HK-2 (cell line): ENCODE measurements around the gene MYLK.
"Not testable (repeated sequence)": the region's sequence is repeated elsewhere in the genome, so short reads cannot be mapped to it uniquely, and the experiment has no call there.

Experiments
- DNase-seq: peaks from one replicate; pipeline ENCODE4 v3.0.0-alpha.2; 2018; ENCODE audit not compliant: unreplicated experiment

The MYLK gene

GRCh38 chr3:123723522-123724168, 160.5 kb downstream of the MYLK start:
- DNase-seq = peak; percentile 62

DNA sequence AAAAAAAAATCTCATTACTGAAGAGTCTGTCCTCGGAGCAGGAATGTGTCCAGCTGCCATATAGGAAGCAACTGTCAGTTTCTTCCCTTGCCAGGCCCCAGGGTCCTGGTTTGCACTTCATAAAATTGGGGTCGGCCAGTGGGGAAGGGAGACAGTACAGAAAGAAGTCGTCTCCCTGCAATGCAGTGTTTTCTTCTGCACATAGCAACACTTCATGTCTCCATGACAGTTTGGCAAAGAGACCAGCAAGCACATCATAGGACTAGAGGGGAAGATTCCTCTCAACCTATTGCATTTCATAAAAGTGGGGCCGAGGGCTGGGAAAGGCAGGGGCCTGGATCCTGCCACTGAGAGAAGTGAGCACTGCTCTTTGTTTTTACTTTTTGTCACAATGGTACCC, 161.1 kb downstream of the MYLK start:
- DNase-seq = no peak

DNA sequence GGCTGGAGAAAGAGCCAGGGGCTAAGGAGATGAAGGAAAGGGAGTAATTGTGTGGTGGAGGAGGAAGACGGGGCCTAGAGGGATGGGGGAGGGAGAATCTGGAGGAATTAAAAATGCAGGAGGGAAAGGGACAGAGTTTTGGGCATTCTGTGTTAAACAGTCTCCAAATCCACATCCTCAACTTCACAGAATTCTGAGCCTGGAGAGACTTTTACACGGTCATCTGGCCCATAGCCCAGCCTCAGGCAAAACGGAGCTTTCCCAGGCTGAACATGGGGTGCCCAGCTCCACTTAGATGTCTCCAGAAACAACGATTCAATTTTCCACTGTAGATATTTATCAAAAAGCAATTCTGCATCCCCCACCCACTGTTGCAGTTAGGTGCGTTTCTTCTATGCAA, 161.7 kb downstream of the MYLK start:
- DNase-seq = no peak

GRCh38 chr3:123722021-123722420, 162.1 kb downstream of the MYLK start:
- DNase-seq = no peak

- not testable (repeated sequence) for DNase-seq
These were observed 162.9 kb downstream of the MYLK start for GRCh38 chr3:123721095-123721689.

- no peak for DNase-seq
These were observed 163.5 kb downstream of the MYLK start for GRCh38 chr3:123720638-123721037.

DNA sequence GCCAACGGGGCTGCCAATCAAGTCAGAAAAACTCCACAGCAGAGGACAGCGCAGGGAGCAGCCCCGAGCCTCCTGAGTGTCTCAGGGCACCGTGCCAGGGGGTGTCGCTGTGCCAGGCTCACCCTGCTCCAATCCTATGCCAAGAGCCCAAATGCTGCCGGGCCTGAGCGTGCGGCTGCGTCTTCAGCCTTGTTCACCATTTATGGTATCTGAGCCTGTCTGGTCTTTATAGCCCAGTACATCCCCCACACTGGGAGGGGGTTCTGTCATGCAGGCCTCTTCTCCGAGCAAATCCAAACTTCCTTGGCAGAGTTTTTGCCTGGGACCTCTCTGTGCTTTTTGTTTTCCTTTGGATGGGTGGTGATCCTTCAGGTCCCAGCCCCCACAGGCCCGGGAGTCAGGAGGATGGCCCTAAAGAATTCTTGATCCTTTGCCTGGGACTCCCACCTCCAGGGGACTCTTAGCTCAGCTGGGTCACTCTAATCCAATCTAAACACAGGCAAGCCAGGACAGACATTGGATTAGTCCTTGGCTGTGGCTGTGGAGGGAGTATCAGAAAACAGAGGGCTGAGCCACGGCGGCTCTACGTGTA, 164.2 kb downstream of the MYLK start:
- DNase-seq = no peak

- peak; percentile 69 for DNase-seq
These were observed 164.9 kb downstream of the MYLK start for GRCh38 chr3:123719061-123719756.

GRCh38 chr3:123718108-123718507, 166.0 kb downstream of the MYLK start:
- no peak for DNase-seq

DNA sequence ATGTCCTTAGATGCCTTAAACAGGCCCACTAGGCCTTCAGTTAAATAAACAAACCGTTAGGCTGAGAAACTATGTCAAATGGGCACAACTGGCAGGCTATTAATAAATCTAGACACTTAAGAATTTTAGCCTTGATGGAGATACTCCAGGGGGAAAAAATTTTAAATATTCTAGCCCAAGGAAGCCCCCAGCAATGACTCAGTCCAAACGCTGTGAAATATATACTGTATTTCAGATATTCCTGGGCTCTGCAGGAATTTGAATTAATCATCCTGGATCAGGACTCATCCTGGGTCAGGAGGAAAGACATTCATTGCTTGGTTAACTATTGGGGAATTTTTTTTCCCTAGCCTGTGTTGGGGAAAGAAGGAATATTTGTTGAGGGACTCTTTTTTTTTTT, 166.7 kb downstream of the MYLK start:
- not testable (repeated sequence) for DNase-seq

GRCh38 chr3:123716411-123716810, 167.7 kb downstream of the MYLK start:
- DNase-seq = no peak

DNA sequence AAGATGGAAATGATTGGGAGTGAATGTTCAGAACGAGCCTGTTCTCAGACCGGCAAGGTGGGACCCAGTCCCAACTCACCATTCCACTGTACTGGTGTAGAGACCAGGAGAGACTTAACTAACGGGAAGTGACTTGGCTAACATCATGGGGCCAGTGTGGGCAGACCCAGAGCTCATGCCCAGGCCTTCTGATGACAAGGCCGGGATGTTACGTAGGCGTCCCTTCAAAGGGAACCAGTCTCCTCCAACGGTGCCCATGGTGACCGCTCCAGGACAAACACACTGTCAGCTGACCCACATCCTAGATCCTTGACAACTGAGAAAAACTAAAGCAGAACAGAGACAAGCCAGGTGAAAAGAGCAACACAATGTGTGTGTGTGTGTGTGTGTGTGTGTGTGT, 170.9 kb downstream of the MYLK start:
- no peak for DNase-seq

DNA sequence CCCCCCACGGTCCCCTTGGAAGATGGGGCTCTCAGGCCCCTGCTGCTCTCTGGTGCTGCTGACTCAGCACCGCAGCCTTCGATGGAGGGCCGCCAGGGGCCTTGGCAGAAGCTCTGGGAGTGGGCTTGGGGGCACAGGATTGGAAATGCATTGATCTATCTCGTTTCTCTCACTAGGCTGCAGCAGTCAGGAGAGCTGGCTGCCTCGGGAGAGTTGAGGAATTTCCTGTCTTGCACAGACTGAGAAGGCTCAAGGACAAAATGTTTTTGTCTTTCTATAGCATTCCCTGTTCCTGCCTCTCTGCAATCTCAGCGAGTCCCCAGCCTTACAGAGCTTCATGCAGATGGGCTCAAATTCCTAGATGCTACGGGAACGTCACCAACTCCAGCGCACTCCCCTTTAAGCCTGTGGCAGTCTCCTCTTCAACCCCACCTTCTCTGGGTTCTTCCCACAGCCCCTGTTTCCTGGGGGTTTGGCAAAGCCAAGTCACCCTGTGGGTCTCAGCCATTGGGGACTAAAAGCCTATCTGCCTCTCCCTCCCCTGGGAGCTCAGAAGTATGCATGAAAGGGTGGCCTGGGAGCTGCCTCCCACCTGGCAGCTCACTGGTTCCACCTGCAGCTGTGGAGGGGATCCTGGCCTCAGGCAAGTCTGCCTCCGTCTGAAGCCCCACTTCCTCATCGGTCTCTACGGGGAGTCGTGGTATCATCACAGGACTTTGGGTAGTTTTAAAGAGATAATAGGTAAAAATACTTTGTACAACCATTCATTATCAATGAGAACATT, 171.9 kb downstream of the MYLK start:
- no peak for DNase-seq

DNA sequence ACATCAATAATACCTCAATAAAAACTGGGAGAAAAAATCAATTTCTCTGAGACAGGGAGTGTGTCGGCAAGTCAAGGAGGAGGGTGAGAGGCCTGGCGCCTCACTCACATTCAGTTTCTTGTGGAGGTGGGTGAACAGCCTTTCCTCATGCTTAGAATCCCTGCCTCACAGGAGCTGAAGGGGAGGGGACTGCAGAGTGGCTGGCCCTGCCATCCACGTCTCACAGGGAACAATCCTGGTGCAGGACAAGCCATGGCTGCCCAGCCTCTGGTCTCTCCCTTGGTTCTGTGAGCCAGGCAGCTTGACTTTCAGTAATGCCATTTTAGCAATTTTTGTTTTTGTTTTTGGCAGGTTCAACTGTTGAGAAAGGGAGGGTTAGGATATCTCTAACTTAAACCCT, 172.8 kb downstream of the MYLK start:
- DNase-seq = no peak

GRCh38 chr3:123708531-123708930, 175.6 kb downstream of the MYLK start:
- DNase-seq = no peak

DNA sequence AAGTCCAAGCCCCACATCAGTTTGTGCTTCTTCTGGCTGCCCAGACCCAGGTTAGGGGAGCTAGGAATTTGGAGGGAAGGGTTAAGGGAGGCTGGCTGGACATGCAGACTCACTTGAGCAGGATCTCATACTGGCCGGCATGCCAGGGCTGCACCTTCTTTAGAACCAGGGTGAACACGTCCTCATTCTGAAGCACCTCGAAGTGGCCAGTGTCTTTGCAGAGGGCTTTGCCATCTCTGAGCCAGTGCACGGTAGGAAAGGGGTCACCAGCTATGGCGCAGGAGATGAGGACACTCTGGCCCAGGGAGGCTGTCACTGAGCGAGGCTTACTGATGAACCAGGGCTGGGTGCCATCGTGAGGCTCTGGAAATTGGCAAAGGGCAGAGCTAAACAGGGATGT, 176.5 kb downstream of the MYLK start:
- DNase-seq = not testable (repeated sequence)

DNA sequence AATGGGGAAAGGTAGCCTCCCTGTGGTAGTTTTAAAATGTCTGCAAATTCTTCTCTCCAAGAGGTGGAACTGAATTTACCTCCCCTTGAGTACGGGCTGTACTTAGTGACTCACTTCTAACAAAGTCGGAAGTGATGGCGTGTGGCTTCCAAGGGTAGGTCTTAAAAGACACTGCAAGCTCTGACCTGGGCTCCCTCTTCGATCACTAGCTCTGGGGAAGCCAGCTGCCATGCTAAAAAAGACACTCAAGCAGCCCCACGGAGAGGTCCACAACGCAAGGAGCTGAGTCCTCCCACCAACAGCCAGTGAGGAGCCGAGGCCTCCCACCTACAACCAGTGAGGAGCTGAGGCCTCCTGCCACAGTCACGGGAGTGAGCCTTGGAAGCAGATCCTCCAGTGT, 177.3 kb downstream of the MYLK start:
- no peak for DNase-seq

DNA sequence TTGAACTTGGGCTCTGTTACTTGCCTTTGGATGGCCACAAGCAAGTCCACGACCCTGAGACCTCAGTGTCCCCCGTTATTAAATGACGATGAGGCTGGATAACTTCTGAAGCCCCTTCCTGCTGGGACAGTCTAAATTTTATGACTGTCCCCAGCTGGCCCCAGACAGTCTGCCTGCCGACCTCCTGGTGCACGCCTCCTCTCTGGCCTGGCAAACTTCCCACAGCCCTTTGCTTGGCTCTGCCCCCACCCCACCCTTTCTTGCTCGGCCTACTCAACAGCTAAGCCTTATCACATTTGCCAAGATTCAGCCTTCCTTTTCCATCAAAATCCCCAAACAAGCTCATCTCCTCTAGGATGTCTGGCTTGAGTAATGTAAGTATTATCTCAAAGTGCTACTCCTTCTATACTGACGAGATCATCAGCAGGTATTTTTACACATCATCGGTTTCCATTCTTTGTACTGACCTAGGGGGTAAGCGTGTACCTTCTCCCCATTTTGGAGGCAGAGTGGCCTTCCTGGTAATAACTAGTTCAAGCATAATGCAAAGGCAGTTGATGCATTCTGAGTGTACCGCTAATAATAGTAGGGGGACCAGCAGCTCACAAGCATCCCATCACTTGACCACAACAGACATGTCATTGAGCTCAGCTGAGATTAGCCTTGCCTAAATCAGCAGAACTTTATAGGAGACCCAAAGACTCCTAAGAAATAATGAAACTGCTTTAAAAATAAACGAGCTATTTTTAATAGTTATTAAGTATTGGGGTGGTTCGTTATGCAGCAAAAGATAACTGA, 178.4 kb downstream of the MYLK start:
- DNase-seq = no peak

DNA sequence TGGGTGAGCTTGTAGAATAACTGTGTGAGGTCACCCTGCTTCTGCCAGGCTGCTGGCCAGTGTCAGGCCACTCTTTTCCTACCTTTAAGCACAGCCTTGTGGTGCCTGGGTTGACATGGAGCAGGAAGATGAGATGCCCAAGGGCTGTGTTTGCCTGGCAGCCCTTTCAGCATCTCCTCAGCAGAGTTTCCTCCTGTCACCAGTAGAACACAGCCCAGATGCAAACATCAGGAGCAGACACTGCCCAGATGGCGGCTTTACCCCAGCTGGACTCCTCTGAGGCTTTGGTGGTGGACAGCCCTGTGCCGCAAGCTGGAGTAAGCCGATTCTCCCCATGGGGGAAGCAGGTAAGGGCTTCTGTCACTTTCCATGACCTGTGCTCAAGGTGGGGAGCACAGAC, 180.5 kb downstream of the MYLK start:
- not testable (repeated sequence) for DNase-seq

DNA sequence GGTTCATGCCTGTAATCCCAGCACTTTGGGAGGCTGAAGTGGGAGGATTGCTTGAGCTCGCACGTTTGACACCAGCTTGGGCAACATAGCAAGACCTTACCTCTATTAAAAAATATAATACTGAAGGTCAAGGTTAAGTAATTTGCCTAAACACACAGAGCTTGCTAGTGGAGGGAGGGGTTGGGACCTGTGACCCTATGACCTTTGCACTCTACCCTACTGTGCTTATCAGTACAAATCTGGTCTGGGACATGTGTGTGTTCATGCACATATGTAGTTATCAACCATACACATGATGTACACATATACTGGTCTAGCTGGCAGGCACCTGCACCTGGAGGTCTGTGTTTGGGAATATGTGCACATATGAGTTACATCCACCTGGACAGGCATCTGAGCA, 181.4 kb downstream of the MYLK start:
- no peak for DNase-seq

DNA sequence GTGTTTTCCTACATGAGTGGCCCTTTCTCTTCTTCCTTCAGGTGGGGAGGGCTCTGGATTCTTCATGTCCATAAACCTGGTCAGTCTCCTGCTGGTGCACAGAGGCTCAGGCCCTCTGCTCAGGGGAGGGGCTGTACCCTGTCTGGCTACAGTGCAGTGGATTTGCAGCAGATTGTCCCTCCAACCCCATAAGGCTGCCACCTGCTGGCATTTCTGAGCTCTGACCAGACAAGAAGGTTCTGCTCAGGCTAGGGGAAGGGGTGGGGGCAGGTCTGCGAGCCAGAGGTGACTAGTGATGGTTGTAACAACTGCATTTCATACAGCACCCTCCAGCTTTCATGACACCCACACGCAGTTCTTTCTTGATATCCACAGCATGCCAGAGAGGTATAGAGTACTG, 182.1 kb downstream of the MYLK start:
- peak; percentile 60 for DNase-seq
